NCI-H82 (cell line): ENCODE data around the gene ATF7IP2.

Source experiments
- DNase-seq: peaks from one replicate; lab custom pipeline; 2025; lab: John Stamatoyannopoulos, UW

ATF7IP2 gene

DNA sequence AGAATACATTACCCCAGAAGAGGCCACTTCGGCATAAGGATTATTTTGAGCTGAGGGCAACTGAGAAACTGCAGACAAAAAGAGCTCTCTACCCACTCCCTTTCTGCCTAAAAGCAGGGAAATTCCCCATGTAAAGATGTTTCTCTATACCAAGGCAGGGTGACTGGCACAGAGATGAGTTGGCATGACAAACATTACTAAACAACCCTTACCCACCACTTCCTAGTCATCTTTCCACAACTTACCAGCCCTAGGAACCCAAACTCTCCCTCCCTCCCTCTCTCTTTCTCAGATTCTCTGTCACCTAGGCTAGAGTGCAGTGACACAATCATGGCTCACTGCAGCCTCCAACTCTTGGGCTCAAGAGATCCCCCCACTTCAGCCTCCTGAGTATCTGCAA is 126.0 kb downstream of the ATF7IP2 start:
- no peak for DNase-seq

DNA sequence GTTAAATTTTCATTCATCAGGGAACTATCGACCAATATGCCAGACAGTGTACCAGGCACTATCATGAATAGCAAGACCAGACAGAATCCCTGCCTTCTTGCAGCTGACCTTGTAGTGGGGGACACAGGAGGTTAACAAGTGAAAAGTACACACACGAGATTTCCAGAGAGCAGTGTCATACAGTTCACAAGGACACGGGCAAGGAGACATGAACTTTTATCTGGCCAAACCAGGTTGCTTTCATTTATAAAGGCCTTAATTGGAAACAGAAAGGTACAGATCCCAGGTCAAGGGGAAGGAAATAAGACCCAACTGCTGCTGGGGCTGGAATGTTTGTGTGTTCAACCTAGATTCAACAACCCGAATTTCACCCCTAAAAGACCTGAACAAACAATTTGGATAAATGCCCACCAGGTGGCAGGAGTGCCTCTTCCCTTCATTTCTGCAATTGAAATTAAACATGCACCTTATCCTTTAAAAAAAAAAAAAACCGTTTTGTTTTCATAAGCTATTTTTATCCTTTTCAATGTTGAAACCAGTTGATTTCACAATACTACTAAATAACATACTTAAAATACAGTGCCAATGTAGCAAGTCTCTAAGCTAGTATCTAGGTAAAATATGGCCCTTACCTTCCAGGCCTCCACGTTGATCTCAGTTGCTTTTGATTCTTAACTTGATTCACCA is 128.7 kb downstream of the ATF7IP2 start:
- peak; percentile 67 for DNase-seq

DNA sequence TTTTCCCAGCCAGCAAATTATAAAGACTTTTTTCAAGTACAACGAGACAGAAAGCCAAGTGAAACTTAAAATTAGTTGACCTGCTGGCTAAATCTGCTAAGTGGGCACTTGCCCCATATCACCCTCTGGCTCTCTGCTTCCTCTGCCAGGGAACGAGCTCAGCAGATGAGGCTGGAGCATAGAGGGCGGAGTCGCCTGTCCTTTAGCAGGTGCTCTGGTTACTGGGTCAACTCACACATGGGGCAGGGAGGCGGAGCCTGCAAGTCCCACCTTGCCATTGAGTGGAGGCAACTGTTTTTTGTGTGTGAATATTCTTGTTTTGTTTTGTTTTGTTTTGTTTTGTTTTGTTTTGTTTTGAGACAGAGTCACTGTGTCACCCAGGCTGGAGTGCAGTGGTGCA is 132.0 kb downstream of the ATF7IP2 start:
- no peak for DNase-seq

DNA sequence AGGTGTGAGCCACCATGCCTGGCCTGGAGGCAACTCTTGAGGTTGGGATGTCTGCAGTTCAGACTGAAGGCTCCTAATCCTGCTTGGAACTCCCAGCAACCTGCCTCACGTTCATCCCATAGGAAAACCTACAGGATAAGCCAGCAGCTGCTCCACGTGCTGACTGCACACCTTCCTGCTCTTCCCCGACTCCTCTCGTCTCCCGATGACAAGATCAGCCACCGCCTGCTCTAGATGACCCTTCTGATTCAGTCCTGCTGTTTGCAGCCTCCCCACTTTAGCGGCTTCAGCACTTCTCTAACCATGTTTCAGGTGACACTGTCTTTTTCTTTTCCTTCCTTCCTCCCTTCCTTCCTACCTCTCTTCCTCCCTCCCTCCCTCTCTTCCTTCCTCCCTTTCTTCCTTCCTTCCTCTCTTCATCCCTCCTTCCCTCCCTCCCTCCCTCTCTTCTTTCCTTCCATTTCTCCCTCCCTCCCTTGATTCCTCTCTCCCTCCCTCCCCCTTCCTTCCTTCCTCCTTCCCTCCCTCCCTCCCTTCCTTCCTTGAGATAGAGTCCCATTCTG is 132.7 kb downstream of the ATF7IP2 start:
- DNase-seq, result peak; percentile 35

DNA sequence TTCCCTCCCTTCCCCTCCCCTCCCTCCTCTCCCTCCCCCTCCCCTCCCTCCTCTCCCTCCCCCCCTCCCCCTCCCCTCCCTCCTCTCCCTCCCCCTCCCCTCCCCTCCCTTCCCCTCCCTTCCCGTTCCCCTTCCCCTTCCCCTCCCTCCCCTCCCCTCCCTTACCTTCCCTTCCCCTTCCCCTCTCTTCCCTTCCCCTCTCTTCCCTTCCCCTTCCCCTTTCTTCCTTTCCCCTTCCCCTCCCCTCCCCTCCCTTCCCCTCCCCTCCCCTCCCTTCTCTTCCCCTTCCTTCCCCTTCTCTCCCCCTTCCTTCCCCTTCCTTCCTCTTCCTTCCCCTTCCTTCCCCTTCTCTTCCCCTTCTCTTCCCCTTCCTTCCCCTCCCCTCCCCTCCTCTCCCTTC is 133.4 kb downstream of the ATF7IP2 start:
- DNase-seq, result no peak

DNA sequence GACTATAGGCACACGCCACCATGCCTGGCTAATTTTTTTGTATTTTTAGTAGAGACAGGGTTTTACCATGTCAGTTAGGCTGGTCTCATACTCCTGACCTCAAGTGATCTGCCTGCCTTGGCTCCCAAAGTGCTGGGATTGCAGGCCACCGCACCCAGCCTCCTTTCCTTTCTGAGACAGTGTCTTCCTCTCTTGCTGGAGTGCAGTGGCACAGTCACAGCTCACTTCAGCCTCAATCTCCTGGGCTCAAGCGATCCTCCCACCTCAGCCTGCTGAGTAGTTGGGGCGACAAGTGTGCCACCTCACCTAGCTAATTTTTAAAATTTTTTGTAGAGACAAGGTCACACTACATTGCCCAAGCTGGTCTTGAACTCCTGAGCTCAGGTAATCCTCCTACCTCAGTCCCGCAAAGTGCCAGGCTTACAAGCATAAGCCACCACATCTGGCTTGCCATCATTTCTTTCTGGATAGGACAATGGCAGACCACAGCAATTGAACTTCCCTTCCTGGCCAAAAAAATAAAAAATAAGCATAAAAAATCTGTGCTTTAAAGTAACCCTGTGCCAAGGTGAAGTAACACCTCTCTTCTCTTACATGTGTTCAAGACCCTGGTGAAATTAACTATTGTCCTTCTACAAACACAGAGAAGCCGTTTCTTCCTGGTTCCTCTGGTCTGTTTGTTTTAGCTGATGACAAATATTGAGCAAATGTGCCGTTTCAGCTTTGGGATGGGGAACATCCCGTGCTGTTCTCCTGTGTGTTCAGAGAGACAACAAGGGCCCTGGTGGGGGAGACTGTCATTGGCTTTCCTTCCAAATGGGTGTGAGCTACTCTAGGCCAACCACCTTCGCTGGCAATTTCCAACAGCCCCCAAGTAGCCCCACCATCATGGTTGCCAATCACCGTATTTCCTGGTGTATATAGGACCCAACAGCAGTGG is 134.3 kb downstream of the ATF7IP2 start:
- no peak for DNase-seq

DNA sequence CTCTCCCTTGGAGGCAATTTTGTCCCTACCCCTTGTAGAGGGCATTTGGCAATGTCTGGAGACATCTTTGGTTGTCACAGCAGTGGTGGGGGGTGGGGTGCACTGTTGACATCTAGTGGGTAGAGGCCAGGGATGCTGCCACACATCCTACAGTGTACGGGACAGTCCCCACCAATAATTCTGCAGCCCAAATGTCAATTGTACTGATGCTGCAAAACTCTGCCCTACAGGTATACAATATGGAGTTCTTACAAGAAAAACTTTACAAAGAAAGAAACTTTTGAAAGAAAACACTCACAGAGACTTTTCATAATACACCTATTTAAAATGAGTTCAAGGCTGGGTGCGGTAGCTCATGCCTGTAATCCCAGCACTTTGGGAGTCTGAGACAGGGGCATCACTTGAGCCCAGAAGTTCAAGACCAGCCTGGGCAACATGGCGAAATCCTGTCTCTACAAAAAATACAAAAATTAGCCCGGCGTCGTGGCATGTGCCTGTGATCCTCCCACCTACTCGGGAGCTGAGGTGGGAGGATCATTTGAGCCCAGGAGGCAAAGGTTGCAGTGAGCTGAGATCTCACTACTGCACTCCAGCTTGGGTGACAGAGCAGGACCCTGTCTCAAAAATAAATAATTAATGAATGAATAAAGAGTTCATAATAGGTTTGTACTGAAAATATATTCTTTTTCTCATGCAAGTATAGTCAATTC is 135.2 kb downstream of the ATF7IP2 start:
- DNase-seq, result no peak

DNA sequence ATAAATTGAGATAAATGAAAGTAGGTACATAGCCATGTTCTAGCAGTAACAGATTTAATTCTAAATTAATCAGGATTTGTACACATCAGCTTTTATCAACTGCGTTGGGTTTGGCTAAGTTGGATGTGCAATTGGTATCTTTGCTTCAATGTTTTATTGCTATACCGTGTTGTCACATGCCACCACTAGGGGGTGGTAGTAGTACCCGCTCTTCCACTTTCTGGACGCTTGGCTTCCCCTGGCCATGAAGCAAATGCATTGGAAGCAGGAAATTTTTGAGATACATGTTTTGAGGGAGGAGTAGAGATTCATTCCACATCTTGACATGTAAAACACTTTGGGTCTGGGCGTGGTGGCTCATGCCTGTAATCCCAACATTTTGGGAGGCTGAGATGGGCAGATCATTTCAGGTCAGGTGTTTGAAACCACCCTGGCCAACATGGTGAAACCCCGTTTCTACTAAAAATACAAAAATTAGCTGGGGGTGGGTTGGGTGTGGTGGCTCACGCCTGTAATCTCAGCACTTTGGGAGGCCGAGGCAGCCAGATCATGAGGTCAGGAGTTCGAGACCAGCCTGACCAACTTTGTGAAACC is 135.9 kb downstream of the ATF7IP2 start:
- peak; percentile 80 for DNase-seq

DNA sequence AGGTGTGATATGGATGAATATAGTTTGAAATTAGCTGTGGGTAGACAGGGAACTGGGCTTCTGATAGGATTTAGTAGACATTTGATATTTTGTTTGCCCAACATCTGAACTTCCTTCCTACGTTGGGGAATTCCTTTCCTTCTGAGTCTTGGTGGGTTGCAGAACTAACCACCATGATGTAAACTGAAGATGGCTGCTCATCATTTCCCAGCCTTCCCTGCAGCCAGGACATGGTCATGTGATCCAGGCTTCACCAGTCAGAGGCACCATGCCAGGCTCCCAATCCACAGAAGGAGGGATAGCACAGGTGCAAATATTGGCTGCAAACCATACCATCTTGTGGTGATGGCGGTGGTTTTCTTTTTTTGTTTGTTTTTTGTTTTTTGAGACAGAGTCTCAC is 137.1 kb downstream of the ATF7IP2 start:
- no peak for DNase-seq

DNA sequence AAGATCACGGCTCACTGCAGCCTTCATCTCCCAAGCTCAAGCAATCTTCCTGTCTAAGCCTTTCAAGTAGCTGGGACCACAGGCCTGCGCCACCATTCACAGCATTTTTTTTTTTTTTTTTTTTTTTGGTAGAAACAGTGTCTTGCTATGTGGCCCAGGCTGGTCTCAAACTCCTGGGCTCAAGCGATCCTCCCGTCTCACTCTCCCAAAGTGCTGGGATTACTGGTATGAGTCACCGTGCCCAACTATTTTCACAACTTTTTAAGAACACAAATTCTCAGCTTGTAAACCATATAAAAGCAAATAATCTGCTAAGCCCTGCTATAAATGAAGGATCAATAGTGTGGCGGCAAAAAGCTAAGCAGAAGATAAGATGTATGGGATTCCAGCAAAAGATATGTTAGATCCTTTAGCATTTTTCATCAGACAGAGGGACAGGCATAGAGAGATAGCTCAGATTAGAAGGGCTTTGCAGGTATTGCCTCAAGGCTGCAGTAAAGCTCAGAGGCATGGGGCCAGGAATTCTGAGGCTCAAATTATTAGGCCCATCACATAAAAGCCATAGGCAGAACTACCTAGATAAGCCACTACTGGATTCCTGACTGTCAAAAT is 139.5 kb downstream of the ATF7IP2 start:
- DNase-seq, result no peak

DNA sequence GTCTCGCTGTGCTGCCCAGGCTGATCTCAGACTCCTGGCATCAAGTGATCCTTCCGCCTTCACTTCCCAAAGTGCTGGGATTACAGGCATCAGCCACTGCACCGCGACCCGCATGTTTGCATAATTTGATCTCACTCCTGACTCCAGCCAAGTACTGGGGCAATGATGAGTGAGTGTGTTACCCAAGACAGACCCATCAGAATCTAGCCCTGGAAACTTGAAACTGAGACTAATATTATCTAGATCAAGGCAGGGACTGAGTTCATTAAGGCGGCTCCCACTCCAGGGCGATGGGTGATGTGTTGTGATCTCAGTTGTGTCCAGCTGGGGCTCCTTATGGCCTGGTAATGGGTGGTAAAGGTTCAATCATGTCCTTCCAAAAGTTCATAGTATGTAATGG is 141.1 kb downstream of the ATF7IP2 start:
- DNase-seq, result no peak

DNA sequence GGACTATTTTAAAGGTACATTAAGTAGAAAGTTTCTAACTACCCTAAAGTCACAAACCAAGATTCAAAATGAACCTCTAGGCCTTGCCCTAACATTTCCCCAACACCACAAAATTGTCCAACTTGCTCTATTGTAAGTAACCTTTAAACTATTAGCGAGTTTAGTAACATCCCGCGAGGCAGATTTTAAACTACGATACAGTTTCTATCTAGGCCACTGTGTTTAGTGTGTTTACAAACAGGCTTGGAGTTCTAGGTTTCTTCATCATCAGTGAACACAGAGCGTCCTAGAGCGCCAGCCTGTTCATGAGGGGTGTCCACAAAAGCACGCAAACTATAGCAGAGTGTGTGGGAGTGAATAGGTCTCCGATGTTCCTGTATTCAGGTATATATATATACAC is 142.8 kb downstream of the ATF7IP2 start:
- DNase-seq, result no peak

DNA sequence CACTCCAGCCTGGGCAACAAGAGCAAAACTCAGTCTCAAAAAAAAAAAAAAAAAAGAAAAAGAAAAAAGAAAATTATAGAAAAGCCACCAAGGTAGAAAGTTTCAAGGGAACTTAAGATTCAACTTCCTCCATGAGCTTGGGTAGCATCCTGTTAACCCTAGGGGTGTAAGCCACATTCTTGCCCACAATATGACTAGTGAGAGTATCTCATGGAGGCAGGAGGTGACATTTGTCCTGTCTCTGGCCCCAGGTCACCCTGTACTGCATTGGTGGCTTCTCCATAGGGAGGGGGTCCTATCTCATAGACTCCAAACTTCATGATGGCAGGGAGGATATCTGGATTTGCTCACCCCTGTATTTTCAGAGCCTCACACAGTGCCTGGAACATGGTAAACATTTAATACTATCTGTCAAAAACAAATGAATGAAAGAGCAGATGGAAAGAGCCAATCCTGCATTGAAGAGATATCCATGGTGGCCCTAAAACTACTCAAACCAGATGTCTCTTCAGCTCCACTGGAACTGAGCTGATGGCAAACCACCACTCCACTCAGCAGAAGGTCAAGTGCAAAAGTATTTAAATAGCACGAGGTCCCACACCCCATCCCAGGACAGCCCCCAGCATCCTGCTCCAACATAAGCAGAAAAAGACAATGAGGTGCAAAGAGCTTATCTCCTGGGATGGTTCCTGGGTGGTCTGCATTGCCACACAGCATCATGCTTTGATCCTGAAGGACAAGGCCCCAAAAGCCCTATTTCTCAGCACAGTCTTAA is 144.2 kb downstream of the ATF7IP2 start:
- DNase-seq, result no peak

DNA sequence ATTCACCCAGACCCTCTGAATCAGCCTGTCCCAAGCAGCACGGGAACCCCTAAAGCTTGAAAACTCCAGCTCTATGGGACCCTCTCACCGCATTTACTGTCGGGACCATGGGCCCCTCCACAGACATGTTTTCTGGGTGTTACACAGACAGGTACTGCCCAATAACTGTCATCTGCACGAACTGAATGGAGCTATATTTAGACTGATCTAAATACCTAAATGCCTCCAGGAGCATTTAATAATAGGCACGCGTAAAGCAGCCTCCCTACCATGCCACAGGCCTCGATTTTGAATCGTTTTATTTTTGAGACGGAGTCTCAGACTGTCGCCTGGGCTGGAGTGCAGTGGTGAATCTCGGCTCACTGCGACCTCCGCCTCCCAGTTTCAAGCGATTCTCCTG is 144.8 kb downstream of the ATF7IP2 start:
- no peak for DNase-seq

DNA sequence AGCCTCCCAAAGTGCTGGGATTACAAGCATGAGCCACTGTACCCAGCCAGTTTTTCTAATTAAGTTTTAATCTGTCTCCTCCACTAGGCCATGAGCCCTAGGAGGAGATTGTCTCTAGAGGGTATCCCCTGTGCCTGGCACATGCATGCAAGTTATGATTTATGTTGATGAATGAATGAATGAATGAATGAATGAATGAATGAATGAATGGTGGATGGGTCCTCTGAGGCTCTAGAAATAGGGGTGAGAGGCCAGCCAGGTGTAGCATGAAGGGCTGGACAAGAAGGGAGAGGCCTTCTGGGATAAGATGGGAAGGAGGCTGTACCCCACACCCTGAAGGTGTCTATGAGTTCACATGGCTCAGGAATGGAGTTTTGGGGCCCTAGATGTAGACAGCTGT is 145.7 kb downstream of the ATF7IP2 start:
- DNase-seq, result no peak
